PFSK-1 (cell line): ENCODE measurements around the gene DDX54.

Experiments used
- POLR2AphosphoS5 ChIP-seq: IDR thresholded peaks from 2 replicates; pipeline ENCODE4 v1.6.1; 2012; ENCODE audit warnings: low read depth, mild to moderate bottlenecking, control low read depth, low read length, moderate library complexity
- REST ChIP-seq, 2 experiments: IDR thresholded peaks; 2 replicates each; pipeline versions ENCODE4 v1.6.1 to v1.8.0; 2011 to 2012; ENCODE audit warnings: low read depth in 2 of 2, low read length in 2 of 2, control low read depth in 1 of 2, inconsistent platforms in 1 of 2, mild to moderate bottlenecking in 1 of 2, moderate library complexity in 1 of 2; ENCODE audit not compliant: insufficient read depth in 1 of 2
- SIN3A ChIP-seq: IDR thresholded peaks from 2 replicates; pipeline ENCODE4 v1.6.1; 2012; ENCODE audit warnings: mild to moderate bottlenecking, low read length, moderate library complexity, borderline replicate concordance; ENCODE audit not compliant: insufficient read depth
- TAF1 ChIP-seq: IDR thresholded peaks from 2 replicates; pipeline ENCODE4 v1.6.1; 2012; ENCODE audit warnings: low read length, control low read depth, borderline replicate concordance; ENCODE audit not compliant: insufficient read depth

GRCh38 chr12:113116875-113117274 is 68.4 kb downstream of the DDX54 start:
- TF ChIP-seq POLR2AphosphoS5 (no peak), TAF1 (no peak), SIN3A (no peak), REST (IDR thresholded peaks at IDR 0.05; ENCODE audit: insufficient read depth in 1 of 2, low read depth in 2 of 2, low read length in 2 of 2) (no peak)
